ENCODE results near the gene LCA5L.

GRCh38 chr21:39385299-39386145 lies 60.1 kb downstream of the LCA5L start:
- no peak for TF ChIP-seq CTCF (IDR thresholded peaks at IDR 0.05)
- no peak for TF ChIP-seq POLR2AphosphoS5 (IDR thresholded peaks at IDR 0.05)
- TF ChIP-seq POLR2A (IDR thresholded peaks at IDR 0.05), result no peak
